HepG2 (cell line): Measurements from ENCODE around the gene ZNF512B. TPM values are rescaled to one million over a fixed set of nuclear protein-coding genes. Genes with fewer than 3 reads are reported as not detected.

Experiments used
- AKAP8 ChIP-seq: sonication (generic); formaldehyde crosslinking; IDR thresholded peaks from 2 replicates; pipeline ENCODE4 v1.5.1; 2020; ENCODE audit warnings: mild to moderate bottlenecking, missing genetic modification reagents
- ELF4 ChIP-seq: sonication (generic); formaldehyde crosslinking; IDR thresholded peaks from 2 replicates; pipeline ENCODE4 v1.5.0; 2020; ENCODE audit warnings: missing genetic modification reagents, mild to moderate bottlenecking, moderate library complexity, borderline replicate concordance
- HBP1 ChIP-seq: IDR thresholded peaks from 2 replicates; pipeline ENCODE4 v1.6.1; 2016; ENCODE audit warnings: low read depth, control low read depth
- KLF13 ChIP-seq: sonication (generic); formaldehyde crosslinking; IDR thresholded peaks from 2 replicates; pipeline ENCODE4 v1.4.0; 2020; ENCODE audit warnings: mild to moderate bottlenecking, missing genetic modification reagents
- MLLT10 ChIP-seq: sonication (generic); formaldehyde crosslinking; IDR thresholded peaks from 2 replicates; pipeline ENCODE4 v1.4.0; 2020; ENCODE audit warnings: missing genetic modification reagents
- MTA3 ChIP-seq: sonication (generic); formaldehyde crosslinking; IDR thresholded peaks from 2 replicates; pipeline ENCODE4 v1.4.0; 2020; ENCODE audit warnings: missing genetic modification reagents
- NR2F2 ChIP-seq: IDR thresholded peaks from 2 replicates; pipeline ENCODE4 v1.6.1; 2012; ENCODE audit warnings: low read depth, inconsistent platforms, borderline replicate concordance
- PPARG ChIP-seq: conservative IDR thresholded peaks from 2 replicates; pipeline ENCODE4 v1.6.1; 2016; ENCODE audit warnings: missing biosample characterization, missing genetic modification reagents
- RBM22 ChIP-seq: fragments of 200-400 bp; formaldehyde crosslinking; optimal IDR thresholded peaks from 2 replicates; pipeline ENCODE3; 2017; ENCODE audit warnings: mild to moderate bottlenecking, low read length, moderate library complexity
- SP5 ChIP-seq: IDR thresholded peaks from 2 replicates; pipeline ENCODE4 v1.6.1; 2016; ENCODE audit warnings: low read depth, borderline replicate concordance
- ZHX1 ChIP-seq: sonication (generic); formaldehyde crosslinking; IDR thresholded peaks from 2 replicates; pipeline ENCODE4 v1.8.1; 2022; ENCODE audit warnings: low read depth, mild to moderate bottlenecking, missing genetic modification reagents
- ZNF263 ChIP-seq: sonication (generic); formaldehyde crosslinking; IDR thresholded peaks from 2 replicates; pipeline ENCODE4 v1.4.0; 2020; ENCODE audit warnings: missing genetic modification reagents
- ZNF274 ChIP-seq: sonication (generic); formaldehyde crosslinking; IDR thresholded peaks from 2 replicates; pipeline ENCODE4 v1.5.1; 2020; ENCODE audit warnings: mild to moderate bottlenecking, missing genetic modification reagents
- ZNF382 ChIP-seq: sonication (generic); formaldehyde crosslinking; IDR thresholded peaks from 2 replicates; pipeline ENCODE4 v1.5.0; 2020; ENCODE audit warnings: missing genetic modification reagents, mild to moderate bottlenecking, borderline replicate concordance
- ZNF484 ChIP-seq: sonication (generic); formaldehyde crosslinking; IDR thresholded peaks from 2 replicates; pipeline ENCODE4 v1.5.1; 2020; ENCODE audit warnings: mild to moderate bottlenecking, low read depth, missing genetic modification reagents, borderline replicate concordance
- ZNF607 ChIP-seq: sonication (generic); formaldehyde crosslinking; IDR thresholded peaks from 2 replicates; pipeline ENCODE4 v1.5.1; 2020; ENCODE audit warnings: missing genetic modification reagents, mild to moderate bottlenecking, borderline replicate concordance
- ZNF660 ChIP-seq: sonication (generic); formaldehyde crosslinking; IDR thresholded peaks from 2 replicates; pipeline ENCODE4 v1.5.1; 2020; ENCODE audit warnings: mild to moderate bottlenecking, low read depth, missing genetic modification reagents, borderline replicate concordance
- ZNF691 ChIP-seq: sonication (generic); formaldehyde crosslinking; IDR thresholded peaks from 2 replicates; pipeline ENCODE4 v1.4.0; 2020; ENCODE audit warnings: missing genetic modification reagents, low read depth, mild to moderate bottlenecking, borderline replicate concordance
- ZNF841 ChIP-seq: sonication (generic); formaldehyde crosslinking; IDR thresholded peaks from 2 replicates; pipeline ENCODE4 v1.8.1; 2023; ENCODE audit warnings: missing genetic modification reagents, borderline replicate concordance
- polyA plus RNA-seq, 8 experiments: library from polyadenylated mRNA; depleted of rRNA in 3 of 8; stranded (reverse) in 7 of 8; unstranded in 1 of 8; fragments of >200 nt; fragmentation: Illumina TruSeq in 4 of 8; extraction: Trizol in 4 of 8; gene quantifications; 2 replicates each; pipeline versions ENCODE4 v1.2.1 to v1.2.3, GENCODE V29; 2011 to 2016; ENCODE audit warnings: low read depth in 4 of 8, missing spikeins in 1 of 8, mixed read lengths in 1 of 8; ENCODE audit not compliant: insufficient read depth in 1 of 8
- total RNA-seq, 5 experiments: library from RNA; depleted of rRNA; stranded (reverse); fragments of >200 nt; fragmentation: Illumina TruSeq; extraction: Trizol; gene quantifications; 2 replicates each; pipeline ENCODE4 v1.2.3, GENCODE V29; 2016; ENCODE audit warnings: low read depth in 1 of 5
- TF ChIP-seq, protein P1 (sequence below): sonication (generic); formaldehyde crosslinking; IDR thresholded peaks from 2 replicates; pipeline ENCODE4 v1.4.0; 2020; ENCODE audit warnings: mild to moderate bottlenecking, missing genetic modification reagents
- TF ChIP-seq, protein P2 (sequence below): sonication (generic); formaldehyde crosslinking; IDR thresholded peaks from 2 replicates; pipeline ENCODE4 v1.8.0; 2022; ENCODE audit warnings: mild to moderate bottlenecking, missing genetic modification reagents; ENCODE audit not compliant: insufficient replicate concordance
- TF ChIP-seq, protein P3 (sequence below), 2 experiments: fragments of 450-650 bp in 1 of 2; sonication (generic) in 1 of 2; formaldehyde crosslinking; IDR thresholded peaks; 2 replicates each; pipeline versions ENCODE4 v1.5.0 to v1.8.0; 2020 to 2022; ENCODE audit warnings: mild to moderate bottlenecking in 1 of 2, missing genetic modification reagents in 1 of 2

ZNF512B gene
- total and polyA plus RNA-seq, 2 of the 13 experiments (the other 11 are each of a cell fraction or from before 2014, with no cell fraction given): 11.5 to 30.6 TPM

- no peak for TF ChIP-seq ZNF263 (CRISPR knock-in tag)
- TF ChIP-seq, protein P1, sequence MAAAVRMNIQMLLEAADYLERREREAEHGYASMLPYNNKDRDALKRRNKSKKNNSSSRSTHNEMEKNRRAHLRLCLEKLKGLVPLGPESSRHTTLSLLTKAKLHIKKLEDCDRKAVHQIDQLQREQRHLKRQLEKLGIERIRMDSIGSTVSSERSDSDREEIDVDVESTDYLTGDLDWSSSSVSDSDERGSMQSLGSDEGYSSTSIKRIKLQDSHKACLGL (CRISPR knock-in tag): 0 out of 2 replicates have a peak, but pooled peaks have one; percentile 26
- no peak for TF ChIP-seq MLLT10 (CRISPR knock-in tag)
- TF ChIP-seq ZNF691 (CRISPR knock-in tag): no peak
- TF ChIP-seq ZNF660: no peak
- TF ChIP-seq RBM22: peak; percentile 98
- TF ChIP-seq PPARG: no peak
- TF ChIP-seq SP5 (CRISPR knock-in tag): no peak
- no peak for TF ChIP-seq ZNF382
- TF ChIP-seq NR2F2: no peak
- TF ChIP-seq ELF4: no peak
- TF ChIP-seq ZNF274 (CRISPR knock-in tag): no peak
- TF ChIP-seq ZNF607: no peak
- no peak for TF ChIP-seq ZNF484 (CRISPR knock-in tag)
- no peak for TF ChIP-seq ZHX1 (CRISPR knock-in tag)
- 0 out of 2 replicates have a peak, but pooled peaks have one; percentile 44 for TF ChIP-seq KLF13 (CRISPR knock-in tag)
- no peak for TF ChIP-seq MTA3 (CRISPR knock-in tag)
- TF ChIP-seq ZNF841 (CRISPR knock-in tag): no peak
- TF ChIP-seq, protein P2, sequence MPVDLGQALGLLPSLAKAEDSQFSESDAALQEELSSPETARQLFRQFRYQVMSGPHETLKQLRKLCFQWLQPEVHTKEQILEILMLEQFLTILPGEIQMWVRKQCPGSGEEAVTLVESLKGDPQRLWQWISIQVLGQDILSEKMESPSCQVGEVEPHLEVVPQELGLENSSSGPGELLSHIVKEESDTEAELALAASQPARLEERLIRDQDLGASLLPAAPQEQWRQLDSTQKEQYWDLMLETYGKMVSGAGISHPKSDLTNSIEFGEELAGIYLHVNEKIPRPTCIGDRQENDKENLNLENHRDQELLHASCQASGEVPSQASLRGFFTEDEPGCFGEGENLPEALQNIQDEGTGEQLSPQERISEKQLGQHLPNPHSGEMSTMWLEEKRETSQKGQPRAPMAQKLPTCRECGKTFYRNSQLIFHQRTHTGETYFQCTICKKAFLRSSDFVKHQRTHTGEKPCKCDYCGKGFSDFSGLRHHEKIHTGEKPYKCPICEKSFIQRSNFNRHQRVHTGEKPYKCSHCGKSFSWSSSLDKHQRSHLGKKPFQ (CRISPR knock-in tag): no peak
- TF ChIP-seq AKAP8 (CRISPR knock-in tag): no peak
- no peak for TF ChIP-seq HBP1
- TF ChIP-seq, protein P3, sequence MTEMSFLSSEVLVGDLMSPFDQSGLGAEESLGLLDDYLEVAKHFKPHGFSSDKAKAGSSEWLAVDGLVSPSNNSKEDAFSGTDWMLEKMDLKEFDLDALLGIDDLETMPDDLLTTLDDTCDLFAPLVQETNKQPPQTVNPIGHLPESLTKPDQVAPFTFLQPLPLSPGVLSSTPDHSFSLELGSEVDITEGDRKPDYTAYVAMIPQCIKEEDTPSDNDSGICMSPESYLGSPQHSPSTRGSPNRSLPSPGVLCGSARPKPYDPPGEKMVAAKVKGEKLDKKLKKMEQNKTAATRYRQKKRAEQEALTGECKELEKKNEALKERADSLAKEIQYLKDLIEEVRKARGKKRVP (CRISPR knock-in tag; IDR thresholded peaks at IDR 0.05): no peak
Measured at GRCh38 chr20:63945031-63945658, 24.6 kb downstream of the ZNF512B start (continued).
